RWPE2 (cell line): ENCODE results near the gene ZDHHC8.

Experiments
- ATAC-seq: fragments of 200-7000 bp; cut with Tn5 transposase; 3 replicates; pipeline ENCODE4 v1.9.1; 2021; ENCODE audit warnings: low read depth
- DNase-seq: peaks from one replicate; pipeline ENCODE4 v3.0.0-alpha.2; 2020; ENCODE audit warnings: low spot score
- H3K27ac ChIP-seq: fragments of 450-650 bp; 2 replicates; pipeline ENCODE4 v1.5.1; 2017; ENCODE audit warnings: mild to moderate bottlenecking; ENCODE audit not compliant: poor library complexity, severe bottlenecking
- H3K27me3 ChIP-seq: fragments of 250-450 bp; sonication (Bioruptor Pico); 2 replicates; pipeline ENCODE4 v1.5.1; 2021; ENCODE audit warnings: mild to moderate bottlenecking, moderate library complexity; ENCODE audit not compliant: insufficient read depth, poor library complexity, severe bottlenecking
- H3K36me3 ChIP-seq: fragments of 250-450 bp; sonication (Bioruptor Pico); 2 replicates; pipeline ENCODE4 v1.5.1; 2020; ENCODE audit warnings: low read depth, mild to moderate bottlenecking, moderate library complexity
- H3K4me1 ChIP-seq: fragments of 250-450 bp; sonication (Bioruptor Pico); 2 replicates; pipeline ENCODE4 v1.5.1; 2021; ENCODE audit warnings: mild to moderate bottlenecking, moderate library complexity; ENCODE audit not compliant: insufficient read depth, poor library complexity, severe bottlenecking
- H3K4me3 ChIP-seq: fragments of 250-450 bp; sonication (Bioruptor Pico); 2 replicates; pipeline ENCODE4 v1.5.1; 2021; ENCODE audit warnings: mild to moderate bottlenecking, moderate library complexity; ENCODE audit not compliant: severe bottlenecking
- H3K9me3 ChIP-seq: fragments of 250-450 bp; sonication (Bioruptor Pico); 2 replicates; pipeline ENCODE4 v1.5.1; 2021; ENCODE audit warnings: mild to moderate bottlenecking, moderate library complexity; ENCODE audit not compliant: severe bottlenecking
- TF ChIP-seq, protein P1 (sequence below): fragments of 450-650 bp; IDR thresholded peaks from one replicate; pipeline ENCODE4 v1.5.1; 2017; ENCODE audit warnings: mild to moderate bottlenecking, moderate library complexity; ENCODE audit not compliant: poor library complexity, severe bottlenecking

ZDHHC8 gene

DNA sequence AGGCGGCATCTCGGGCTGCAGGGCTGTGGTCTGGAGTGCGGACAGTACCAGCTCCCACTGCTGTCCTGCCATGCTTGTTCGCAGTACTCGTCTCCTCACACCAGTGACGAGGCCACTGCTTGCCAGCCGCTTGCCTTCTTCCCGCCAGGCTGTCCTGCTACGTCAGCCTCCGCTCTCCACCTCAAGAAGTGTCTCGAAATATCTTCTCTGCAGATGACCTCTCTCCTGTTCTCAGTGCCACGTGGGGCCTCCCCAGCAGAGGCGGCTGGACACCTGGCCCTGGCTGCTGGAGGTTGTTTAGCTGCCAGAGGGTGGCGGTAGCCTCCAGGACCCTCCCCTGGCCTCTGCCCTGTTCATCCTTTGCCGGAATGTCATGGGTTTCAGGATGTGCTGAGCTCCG lies 22.3 kb downstream of the ZDHHC8 start:
- H3K27me3 ChIP-seq, result no peaks in the 10 kb centered on the region
- TF ChIP-seq, protein P1, sequence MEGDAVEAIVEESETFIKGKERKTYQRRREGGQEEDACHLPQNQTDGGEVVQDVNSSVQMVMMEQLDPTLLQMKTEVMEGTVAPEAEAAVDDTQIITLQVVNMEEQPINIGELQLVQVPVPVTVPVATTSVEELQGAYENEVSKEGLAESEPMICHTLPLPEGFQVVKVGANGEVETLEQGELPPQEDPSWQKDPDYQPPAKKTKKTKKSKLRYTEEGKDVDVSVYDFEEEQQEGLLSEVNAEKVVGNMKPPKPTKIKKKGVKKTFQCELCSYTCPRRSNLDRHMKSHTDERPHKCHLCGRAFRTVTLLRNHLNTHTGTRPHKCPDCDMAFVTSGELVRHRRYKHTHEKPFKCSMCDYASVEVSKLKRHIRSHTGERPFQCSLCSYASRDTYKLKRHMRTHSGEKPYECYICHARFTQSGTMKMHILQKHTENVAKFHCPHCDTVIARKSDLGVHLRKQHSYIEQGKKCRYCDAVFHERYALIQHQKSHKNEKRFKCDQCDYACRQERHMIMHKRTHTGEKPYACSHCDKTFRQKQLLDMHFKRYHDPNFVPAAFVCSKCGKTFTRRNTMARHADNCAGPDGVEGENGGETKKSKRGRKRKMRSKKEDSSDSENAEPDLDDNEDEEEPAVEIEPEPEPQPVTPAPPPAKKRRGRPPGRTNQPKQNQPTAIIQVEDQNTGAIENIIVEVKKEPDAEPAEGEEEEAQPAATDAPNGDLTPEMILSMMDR, result no peak
- H3K27ac ChIP-seq, result no peak overlapping the region
- no peaks in the 10 kb centered on the region for H3K4me1 ChIP-seq
- H3K4me3 ChIP-seq, result no peak overlapping the region
- no peaks in the 10 kb centered on the region for H3K36me3 ChIP-seq
- DNase-seq, result no peak
- no peaks in the 10 kb centered on the region for H3K9me3 ChIP-seq
- ATAC-seq, result no peak

DNA sequence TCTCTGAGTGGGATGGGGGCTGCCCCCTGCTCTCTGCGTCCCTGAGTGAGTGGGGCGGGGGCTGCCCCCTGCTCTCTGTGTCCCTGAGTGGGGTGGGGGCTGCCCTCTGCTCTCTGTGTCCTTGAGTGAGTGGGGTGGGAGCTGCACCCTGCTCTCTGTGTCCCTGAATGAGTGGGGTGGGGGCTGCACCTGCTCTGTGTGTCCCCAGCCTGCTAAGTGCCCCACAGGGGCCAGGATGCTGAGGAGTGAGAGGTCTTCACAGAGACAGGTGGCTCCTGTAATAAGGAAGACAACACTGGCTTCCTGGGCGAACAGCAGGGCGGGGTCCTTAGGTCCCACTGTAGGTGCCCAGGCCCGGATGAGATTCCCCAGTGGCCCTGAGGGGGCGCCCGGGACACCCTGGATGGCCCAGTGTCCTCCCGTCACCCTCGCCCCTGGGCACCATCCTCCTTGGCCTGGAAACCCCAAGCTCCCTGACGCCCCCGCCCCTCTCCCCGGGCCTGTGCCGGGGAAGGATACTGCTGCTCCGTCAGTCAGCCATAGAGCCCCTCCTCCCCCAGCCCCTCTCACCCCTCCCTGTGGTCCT lies 23.1 kb downstream of the ZDHHC8 start:
- no peaks in the 10 kb centered on the region for H3K27me3 ChIP-seq
- ATAC-seq (no peak), DNase-seq (no peak)
- TF ChIP-seq, protein P1, result no peak
- H3K4me3 ChIP-seq, result no peak overlapping the region
- no peaks in the 10 kb centered on the region for H3K36me3 ChIP-seq
- H3K4me1 ChIP-seq, result no peaks in the 10 kb centered on the region
- no peaks in the 10 kb centered on the region for H3K9me3 ChIP-seq
- no peak overlapping the region for H3K27ac ChIP-seq

DNA sequence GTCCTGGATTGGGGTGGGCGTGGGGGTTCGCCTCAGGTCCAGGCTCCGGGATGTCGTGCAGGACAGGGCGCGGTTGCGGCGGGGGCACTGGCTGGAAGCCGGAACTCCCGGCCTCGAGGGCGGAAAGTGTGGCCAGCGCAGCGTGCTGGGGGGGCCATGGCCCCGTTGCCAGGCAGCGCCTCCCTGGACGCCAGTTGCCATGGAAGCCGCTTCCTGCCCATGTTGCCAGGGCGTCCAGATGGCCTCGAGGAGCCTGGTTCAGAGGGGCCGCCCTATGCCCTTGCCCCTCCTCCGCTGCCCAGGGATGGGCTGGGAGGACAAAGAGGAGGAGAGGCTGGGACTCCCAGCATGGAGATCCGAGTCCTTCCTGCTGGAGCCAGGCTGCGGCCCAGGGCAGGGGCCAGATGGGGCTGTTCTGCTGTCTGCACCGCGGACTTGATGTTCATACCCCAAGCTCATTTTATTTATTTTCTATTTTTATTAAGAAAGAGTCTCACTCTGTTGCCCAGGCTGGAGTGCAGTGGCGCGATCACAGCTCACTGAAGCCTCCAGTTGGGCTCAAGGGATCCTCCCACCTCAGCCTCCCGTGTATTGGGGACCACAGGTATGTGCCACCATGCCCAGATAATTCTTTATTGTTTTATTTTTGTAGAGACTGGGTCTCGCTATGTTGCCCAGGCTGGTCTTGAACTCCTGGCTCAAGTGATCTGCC lies 23.9 kb downstream of the ZDHHC8 start:
- no peak for ATAC-seq
- no peak overlapping the region for H3K27ac ChIP-seq
- H3K9me3 ChIP-seq, result no peaks in the 10 kb centered on the region
- no peaks in the 10 kb centered on the region for H3K27me3 ChIP-seq
- no peaks in the 10 kb centered on the region for H3K4me1 ChIP-seq
- no peak overlapping the region for H3K4me3 ChIP-seq
- no peak for DNase-seq
- TF ChIP-seq, protein P1, result no peak
- no peaks in the 10 kb centered on the region for H3K36me3 ChIP-seq

DNA sequence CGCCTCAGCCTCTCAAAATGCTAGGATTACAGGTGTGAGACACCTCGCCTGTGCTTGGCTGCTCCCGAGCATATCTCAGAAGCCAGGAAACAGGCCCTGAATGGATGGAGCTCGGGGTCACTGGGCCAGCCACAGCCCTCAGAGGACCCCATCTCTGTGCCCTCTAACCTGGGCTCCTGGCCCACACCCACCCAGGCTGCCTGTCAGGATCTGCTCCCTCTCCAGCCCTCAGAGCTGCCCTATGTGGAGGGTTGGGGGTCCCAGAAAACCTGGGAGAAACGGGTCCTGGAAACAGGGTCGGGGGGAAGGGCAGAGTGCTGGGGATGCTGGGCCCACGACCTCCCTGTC lies 24.4 kb downstream of the ZDHHC8 start:
- Histone ChIP-seq H3K36me3 (no peaks in the 10 kb centered on the region), H3K9me3 (no peaks in the 10 kb centered on the region), H3K27ac (no peak overlapping the region), H3K27me3 (no peaks in the 10 kb centered on the region), H3K4me3 (no peak overlapping the region), H3K4me1 (no peaks in the 10 kb centered on the region)
- DNase-seq, result no peak
- ATAC-seq, result no peak
- TF ChIP-seq, protein P1, result no peak
